Psoas muscle (tissue), 8 donors: ENCODE data around the gene AMBRA1. TPM values are rescaled to one million over a fixed set of nuclear protein-coding genes. Genes with fewer than 3 reads are reported as not detected.

Experiments
- ATAC-seq, 4 donors: fragments of 200-7000 bp; cut with Tn5 transposase; one replicate each; pipeline ENCODE4 v1.9.1; 2020; ENCODE audit warnings: moderate library complexity in 3 of 4, mild to moderate bottlenecking in 2 of 4
- DNase-seq, 2 donors: peaks; one replicate each; pipeline ENCODE4 v3.0.0-alpha.2; 2020
- H3K27ac ChIP-seq: fragments of 200-600 bp; one replicate; pipeline ENCODE4 v1.8.0; 2022
- H3K27me3 ChIP-seq, 3 donors: fragments of 200-600 bp in 1 of 3; one replicate each; pipeline versions ENCODE4 v1.6.1 to v1.8.0; 2013 to 2022; ENCODE audit warnings: low read length in 2 of 3, mild to moderate bottlenecking in 2 of 3, moderate library complexity in 1 of 3; ENCODE audit not compliant: insufficient read depth in 3 of 3
- H3K36me3 ChIP-seq, 2 donors: fragments of 200-600 bp in 1 of 2; one replicate each; pipeline versions ENCODE4 v1.6.1 to v1.8.0; 2013 to 2022; ENCODE audit warnings: low read depth in 1 of 2, mild to moderate bottlenecking in 1 of 2, moderate library complexity in 1 of 2; ENCODE audit not compliant: insufficient read depth in 1 of 2
- H3K4me1 ChIP-seq: fragments of 200-600 bp; one replicate; pipeline ENCODE4 v1.8.0; 2022
- H3K4me3 ChIP-seq: fragments of 200-600 bp; one replicate; pipeline ENCODE4 v1.8.0; 2022; ENCODE audit warnings: mild to moderate bottlenecking
- H3K9me3 ChIP-seq: fragments of 200-600 bp; one replicate; pipeline ENCODE4 v1.8.0; 2022
- WGBS, 3 donors: extraction: QIAGEN DNeasy Blood & Tissue Kit; methylation state at CpG; one replicate each; pipeline versions ENCODE4 v1.1.6 to v1.1.7; 2013; 5-methylcytosine and 5-hydroxymethylcytosine counted together
- intact Hi-C, 2 donors: fragments of 100-400 bp; cut with DNase I; formaldehyde crosslinking; loops; one replicate each; pipeline versions ENCODE4 v1.11.0 to v1.14.2; 2022
- polyA plus RNA-seq, 3 donors: library from polyadenylated mRNA; stranded (reverse); fragments of 200-250 nt; gene quantifications; one replicate each; pipeline ENCODE4 v1.2.3, GENCODE V29; 2013
- total RNA-seq, 4 donors: library from RNA; stranded (reverse); fragmentation: NEBNext Ultra II Directional in 2 of 4; extraction: Animal tissue kit (Norgen Biotek cat#: 25700) in 2 of 4; gene quantifications; one replicate each; pipeline versions ENCODE4 v1.2.1 to v1.2.4, GENCODE V29; 2021 to 2023
- TF ChIP-seq, protein P1 (sequence below): fragments of 200-600 bp; IDR thresholded peaks from one replicate; pipeline ENCODE4 v1.8.0; 2022; ENCODE audit warnings: antibody characterized with exemption
- donor health status: healthy with polysubstance abuse.
- donor health status: DM: no; HTN: no; CAD: no; lungs with moderate emphysema.
- donor health status: Bipolar disorder and iron deficiency.
- donor health status: healthy.
- donor health status: DM: yes; HTN: yes; CAD: no.
- donor health status: DM: no; HTN: no; CAD: no.
- donor health status: DM: no; HTN: no; CAD: no.
- donor health status: DM: yes; HTN: yes; CAD: no.

Gene AMBRA1
- total and polyA plus RNA-seq, 7 donors, result 5.1 to 23.5 (median 10.8) TPM

DNA sequence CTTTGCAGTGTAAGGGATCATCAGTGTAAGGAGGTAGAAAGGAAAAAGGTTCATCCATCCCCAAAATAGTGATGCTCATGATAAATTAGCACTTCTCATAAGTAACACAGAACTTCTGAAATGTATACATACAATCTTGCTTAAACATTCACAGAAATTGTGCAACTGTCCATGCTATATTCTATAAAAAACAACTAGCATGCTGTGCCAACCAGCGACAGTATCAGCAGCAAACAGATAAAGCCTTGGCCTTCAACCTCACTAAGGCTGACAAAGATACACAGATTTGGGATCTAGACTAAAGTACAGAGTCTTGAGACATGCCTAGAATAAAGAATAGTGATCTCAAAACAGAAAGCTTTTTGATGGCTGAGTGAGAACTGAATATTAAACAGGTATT is 128.1 kb downstream of the AMBRA1 start:
- ATAC-seq, result no peak
- H3K27me3 ChIP-seq, result no peaks in the 10 kb centered on the region
- no peak overlapping the region for H3K4me3 ChIP-seq
- no peak overlapping the region for H3K27ac ChIP-seq
- no peaks in the 10 kb centered on the region for H3K4me1 ChIP-seq
- intact Hi-C loops, result no loop called here
- no peak for DNase-seq
- H3K9me3 ChIP-seq, result no peaks in the 10 kb centered on the region
- no peaks in the 10 kb centered on the region for H3K36me3 ChIP-seq
- TF ChIP-seq, protein P1, sequence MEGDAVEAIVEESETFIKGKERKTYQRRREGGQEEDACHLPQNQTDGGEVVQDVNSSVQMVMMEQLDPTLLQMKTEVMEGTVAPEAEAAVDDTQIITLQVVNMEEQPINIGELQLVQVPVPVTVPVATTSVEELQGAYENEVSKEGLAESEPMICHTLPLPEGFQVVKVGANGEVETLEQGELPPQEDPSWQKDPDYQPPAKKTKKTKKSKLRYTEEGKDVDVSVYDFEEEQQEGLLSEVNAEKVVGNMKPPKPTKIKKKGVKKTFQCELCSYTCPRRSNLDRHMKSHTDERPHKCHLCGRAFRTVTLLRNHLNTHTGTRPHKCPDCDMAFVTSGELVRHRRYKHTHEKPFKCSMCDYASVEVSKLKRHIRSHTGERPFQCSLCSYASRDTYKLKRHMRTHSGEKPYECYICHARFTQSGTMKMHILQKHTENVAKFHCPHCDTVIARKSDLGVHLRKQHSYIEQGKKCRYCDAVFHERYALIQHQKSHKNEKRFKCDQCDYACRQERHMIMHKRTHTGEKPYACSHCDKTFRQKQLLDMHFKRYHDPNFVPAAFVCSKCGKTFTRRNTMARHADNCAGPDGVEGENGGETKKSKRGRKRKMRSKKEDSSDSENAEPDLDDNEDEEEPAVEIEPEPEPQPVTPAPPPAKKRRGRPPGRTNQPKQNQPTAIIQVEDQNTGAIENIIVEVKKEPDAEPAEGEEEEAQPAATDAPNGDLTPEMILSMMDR, result no peak
- 74 to 98% (median 92%) methylated on average over 1 of the region's 1 CpG for WGBS, 3 donors

DNA sequence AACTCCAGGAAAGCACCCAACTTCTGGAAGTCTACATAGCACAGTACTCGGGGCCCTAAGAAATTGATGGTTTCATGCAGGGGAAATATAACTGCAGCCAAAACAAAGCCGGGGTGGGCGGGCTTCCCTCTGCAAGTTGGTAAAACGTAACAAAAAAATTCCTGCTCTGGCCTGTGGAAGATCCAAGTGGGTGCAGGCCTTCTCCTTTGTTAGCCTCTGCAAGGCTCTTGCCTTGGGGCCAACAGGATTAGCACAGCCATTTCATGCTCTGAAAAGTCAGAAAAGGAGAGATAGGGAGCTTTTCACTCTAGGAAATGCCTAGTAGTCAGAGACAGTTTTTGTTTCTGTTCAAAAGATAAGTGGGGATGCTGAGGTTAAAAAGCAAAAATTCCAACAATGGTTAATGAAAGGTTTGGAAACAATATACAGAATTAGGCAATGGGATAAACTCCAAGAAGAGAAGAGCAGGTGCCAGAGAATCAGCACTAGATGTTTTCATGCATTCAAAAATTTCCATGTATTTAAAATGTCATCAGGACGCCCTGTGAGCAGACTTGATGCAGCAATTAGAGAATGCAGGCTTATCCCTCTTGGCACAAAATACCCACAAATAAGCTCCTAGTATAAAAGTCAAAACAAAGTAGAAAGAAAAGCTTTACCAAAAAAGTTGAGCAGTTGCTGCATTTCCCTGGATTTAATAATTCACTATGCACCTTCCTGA is 130.0 kb downstream of the AMBRA1 start:
- Histone ChIP-seq H3K36me3 (no peaks in the 10 kb centered on the region), H3K4me1 (no peaks in the 10 kb centered on the region), H3K4me3 (no peak overlapping the region), H3K27me3 (no peaks in the 10 kb centered on the region), H3K27ac (no peak overlapping the region), H3K9me3 (no peaks in the 10 kb centered on the region)
- intact Hi-C loops, result loop anchor here in 1 of 2 donors (5.0 kb wide), 1 partner anchor 37 kb away; no protein-coding TSS in a partner anchor
- WGBS, 3 donors, result 61 to 66% (median 62%) methylated on average over 5 of the region's 5 CpGs
- TF ChIP-seq, protein P1, result no peak
- ATAC-seq (no peak), DNase-seq (no peak)

- WGBS, 3 donors, result 72 to 89% (median 81%) methylated on average over 1 of the region's 1 CpG
- H3K4me1 ChIP-seq, result peaks cover 4% of the 10 kb centered on the region
- no peaks in the 10 kb centered on the region for H3K27me3 ChIP-seq
- no peak overlapping the region for H3K27ac ChIP-seq
- no peaks in the 10 kb centered on the region for H3K9me3 ChIP-seq
- intact Hi-C loops, result loop anchor here in 1 of 2 donors (5.0 kb wide), 1 partner anchor 34 kb away; no protein-coding TSS in a partner anchor
- DNase-seq, result no peak
- ATAC-seq, result no peak
- H3K36me3 ChIP-seq, result no peaks in the 10 kb centered on the region
- H3K4me3 ChIP-seq, result no peak overlapping the region
- TF ChIP-seq, protein P1, result no peak
Measured at GRCh38 chr11:46461461-46461927, 132.3 kb downstream of the AMBRA1 start.

GRCh38 chr11:46458491-46458890 is 135.3 kb downstream of the AMBRA1 start:
- TF ChIP-seq, protein P1, result no peak
- Histone ChIP-seq H3K27me3 (no peaks in the 10 kb centered on the region), H3K9me3 (no peaks in the 10 kb centered on the region), H3K36me3 (no peaks in the 10 kb centered on the region), H3K4me3 (no peak overlapping the region), H3K27ac (no peak overlapping the region), H3K4me1 (peaks cover 4% of the 10 kb centered on the region)
- DNase-seq (no peak), ATAC-seq (no peak)
- intact Hi-C loops, result no loop called here
- 93 to 98% (median 97%) methylated on average over 2 of the region's 2 CpGs for whole genome bisulfite sequencing, 3 donors
